Body of pancreas (tissue), 4 donors: Measurements from ENCODE around the gene NEIL1. TPM values are rescaled to one million over a fixed set of nuclear protein-coding genes. Genes with fewer than 3 reads are reported as not detected.

Experiments used
- ATAC-seq: fragments of 150-250 bp; one replicate; pipeline ENCODE4 v1.9.1; 2016
- DNase-seq, 4 donors: peaks; one replicate each; pipeline ENCODE4 v3.0.0-alpha.2; 2019
- H3K27ac ChIP-seq, 4 donors: fragments of 200-600 bp; sonication (generic); 1 replicate in 3 of 4; 2 replicates in 1 of 4; pipeline versions ENCODE4 v1.5.1 to v1.6.1; 2016 to 2019; ENCODE audit warnings: mild to moderate bottlenecking in 1 of 4, mixed read lengths in 1 of 4, moderate library complexity in 1 of 4
- H3K27me3 ChIP-seq, 2 donors: fragments of 200-600 bp; sonication (generic); one replicate each; pipeline ENCODE4 v1.6.0; 2016; ENCODE audit warnings: mild to moderate bottlenecking in 1 of 2
- H3K36me3 ChIP-seq, 2 donors: fragments of 200-600 bp; sonication (generic); replicated peaks in 1 of 2; 2 replicates each; pipeline ENCODE4 v1.5.1; 2016; ENCODE audit warnings: low read depth in 2 of 2; ENCODE audit not compliant: insufficient read depth in 1 of 2
- H3K4me1 ChIP-seq: fragments of 200-600 bp; sonication (generic); one replicate; pipeline ENCODE4 v1.6.0; 2016
- H3K4me3 ChIP-seq, 2 donors: fragments of 200-600 bp; sonication (generic); 1 replicate in 1 of 2; 2 replicates in 1 of 2; pipeline ENCODE4 v1.5.1; 2016 to 2019
- H3K9me3 ChIP-seq, 3 donors: fragments of 200-600 bp; sonication (generic); 1 replicate in 2 of 3; 2 replicates in 1 of 3; pipeline ENCODE4 v1.5.1; 2016
- POLR2A ChIP-seq, 3 donors: fragments of 450-650 bp; IDR thresholded peaks; one replicate each; pipeline ENCODE4 v1.6.1; 2016; ENCODE audit warnings: antibody characterized with exemption in 3 of 3, mild to moderate bottlenecking in 2 of 3
- WGBS, 2 donors: methylation state at CpG; one replicate each; pipeline ENCODE4 v1.1.5; 2017; 5-methylcytosine and 5-hydroxymethylcytosine counted together
- intact Hi-C: fragments of 100-400 bp; cut with DNase I; formaldehyde crosslinking; loops from one replicate; pipeline ENCODE4 v1.15.1; 2023
- total RNA-seq, 2 donors: library from RNA; depleted of rRNA; stranded (reverse); fragments of >200 nt; gene quantifications; one replicate each; pipeline ENCODE4 v1.1.0, GENCODE V29; 2016
- TF ChIP-seq, protein P1 (sequence below), 7 experiments: fragments of 450-650 bp in 4 of 7; fragments of 200-600 bp in 3 of 7; sonication (generic) in 3 of 7; IDR thresholded peaks; one replicate each; pipeline ENCODE4 v1.5.1; 2016 to 2019; ENCODE audit warnings: antibody characterized with exemption in 7 of 7

Gene NEIL1
- total RNA-seq, 2 donors from 2014 or later = 79.1 to 112 TPM

DNA sequence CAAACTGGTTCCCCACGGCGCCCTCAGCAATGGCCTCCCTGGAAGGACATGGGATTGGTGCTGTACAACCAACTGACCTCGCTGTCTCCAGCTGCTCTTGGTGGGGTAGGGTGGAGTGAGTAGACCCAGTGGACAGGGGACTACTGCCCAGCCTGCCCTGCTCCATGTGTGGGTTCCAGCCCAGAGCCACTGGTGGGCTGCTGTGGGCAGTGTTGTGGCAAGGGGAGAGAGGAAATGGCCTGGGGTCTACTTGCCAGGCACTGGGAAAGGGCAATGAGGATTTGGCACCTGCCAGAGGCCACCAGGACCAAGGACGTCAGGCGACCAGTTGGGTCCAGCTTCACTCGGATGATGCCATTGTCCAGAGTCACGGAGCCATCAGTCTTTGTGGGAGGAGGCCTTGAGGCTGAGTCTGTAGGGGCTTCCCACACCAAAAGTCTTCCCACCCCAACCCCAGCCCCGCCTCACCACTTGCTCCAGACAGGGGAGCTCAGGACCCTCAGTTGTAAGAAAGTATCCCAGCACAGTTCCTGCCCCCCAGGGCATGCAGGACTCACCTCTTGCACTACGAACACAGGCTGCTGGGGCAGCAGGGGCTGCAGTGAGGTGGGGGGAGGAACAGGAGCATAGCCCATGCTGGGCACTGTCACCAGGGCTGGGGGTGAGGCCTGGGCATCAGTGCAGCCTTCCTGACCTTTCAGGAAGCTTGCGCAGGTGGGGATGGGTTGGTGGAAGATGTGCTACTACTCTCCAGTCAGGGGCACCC, 12.1 kb downstream of the NEIL1 start:
- DNase-seq (no peak), ATAC-seq (no peak)
- no peak for TF ChIP-seq POLR2A (IDR thresholded peaks at IDR 0.05)
- TF ChIP-seq, protein P1, sequence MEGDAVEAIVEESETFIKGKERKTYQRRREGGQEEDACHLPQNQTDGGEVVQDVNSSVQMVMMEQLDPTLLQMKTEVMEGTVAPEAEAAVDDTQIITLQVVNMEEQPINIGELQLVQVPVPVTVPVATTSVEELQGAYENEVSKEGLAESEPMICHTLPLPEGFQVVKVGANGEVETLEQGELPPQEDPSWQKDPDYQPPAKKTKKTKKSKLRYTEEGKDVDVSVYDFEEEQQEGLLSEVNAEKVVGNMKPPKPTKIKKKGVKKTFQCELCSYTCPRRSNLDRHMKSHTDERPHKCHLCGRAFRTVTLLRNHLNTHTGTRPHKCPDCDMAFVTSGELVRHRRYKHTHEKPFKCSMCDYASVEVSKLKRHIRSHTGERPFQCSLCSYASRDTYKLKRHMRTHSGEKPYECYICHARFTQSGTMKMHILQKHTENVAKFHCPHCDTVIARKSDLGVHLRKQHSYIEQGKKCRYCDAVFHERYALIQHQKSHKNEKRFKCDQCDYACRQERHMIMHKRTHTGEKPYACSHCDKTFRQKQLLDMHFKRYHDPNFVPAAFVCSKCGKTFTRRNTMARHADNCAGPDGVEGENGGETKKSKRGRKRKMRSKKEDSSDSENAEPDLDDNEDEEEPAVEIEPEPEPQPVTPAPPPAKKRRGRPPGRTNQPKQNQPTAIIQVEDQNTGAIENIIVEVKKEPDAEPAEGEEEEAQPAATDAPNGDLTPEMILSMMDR (IDR thresholded peaks at IDR 0.05) = no peak
- no peaks in the 10 kb centered on the region for H3K27me3 ChIP-seq
- no peak overlapping the region for H3K4me3 ChIP-seq
- WGBS, 2 donors = 91 to 96% methylated on average over 8 to 10 of the region's 10 CpGs
- peaks cover 0 to 15% of the 10 kb centered on the region in 2 donors for H3K36me3 ChIP-seq
- intact Hi-C loops = no loop called here
- H3K4me1 ChIP-seq = no peaks in the 10 kb centered on the region
- no peak overlapping the region for H3K27ac ChIP-seq
- H3K9me3 ChIP-seq = no peaks in the 10 kb centered on the region

DNA sequence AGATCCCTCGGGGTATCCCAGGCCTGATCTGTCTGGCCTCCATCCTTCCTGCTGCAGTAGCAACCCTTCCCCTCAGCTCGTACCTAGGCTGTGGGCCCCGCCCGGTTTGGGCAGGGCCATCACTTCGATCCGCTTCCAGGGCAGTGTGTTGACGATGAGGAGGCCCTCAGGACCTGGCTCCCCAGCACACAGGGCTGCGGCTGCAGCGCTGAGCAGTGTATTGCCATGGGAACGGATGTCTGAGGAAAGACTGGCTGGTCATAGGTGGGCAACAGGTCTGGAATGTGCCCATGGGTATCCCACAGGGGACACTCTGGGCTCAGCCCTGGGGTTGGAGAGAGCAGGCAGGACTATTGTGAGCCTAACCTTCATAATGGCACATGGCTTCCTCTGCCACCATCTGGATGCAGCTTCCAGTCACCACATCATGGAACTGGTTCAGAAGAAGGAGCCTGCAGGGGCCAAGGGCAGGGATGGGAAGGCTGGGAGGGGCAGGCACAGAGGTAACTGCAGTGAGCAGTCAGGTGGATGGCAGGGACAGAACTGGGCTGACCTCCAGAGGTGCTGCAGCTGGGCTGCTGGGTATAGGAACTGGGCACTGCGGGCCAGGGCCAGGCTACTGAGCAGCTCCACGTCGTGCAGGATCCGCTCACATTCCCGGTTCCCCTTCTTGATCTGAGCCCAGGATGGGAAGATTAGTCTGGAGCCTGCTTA, 12.9 kb downstream of the NEIL1 start:
- DNase-seq (no peak), ATAC-seq (no peak)
- no peaks in the 10 kb centered on the region for H3K27me3 ChIP-seq
- intact Hi-C loops = loop anchor here (10.0 kb wide), 1 partner anchor 325 kb away; no protein-coding TSS in a partner anchor
- no peak overlapping the region for H3K4me3 ChIP-seq
- 94 to 95% methylated on average over 10 to 15 of the region's 15 CpGs for WGBS, 2 donors
- H3K27ac ChIP-seq = no peak overlapping the region
- no peaks in the 10 kb centered on the region for H3K9me3 ChIP-seq
- TF ChIP-seq POLR2A (IDR thresholded peaks at IDR 0.05) = no peak
- TF ChIP-seq, protein P1 (IDR thresholded peaks at IDR 0.05) = no peak
- H3K36me3 ChIP-seq = peaks cover 0 to 18% of the 10 kb centered on the region in 2 donors
- H3K4me1 ChIP-seq = no peaks in the 10 kb centered on the region

DNA sequence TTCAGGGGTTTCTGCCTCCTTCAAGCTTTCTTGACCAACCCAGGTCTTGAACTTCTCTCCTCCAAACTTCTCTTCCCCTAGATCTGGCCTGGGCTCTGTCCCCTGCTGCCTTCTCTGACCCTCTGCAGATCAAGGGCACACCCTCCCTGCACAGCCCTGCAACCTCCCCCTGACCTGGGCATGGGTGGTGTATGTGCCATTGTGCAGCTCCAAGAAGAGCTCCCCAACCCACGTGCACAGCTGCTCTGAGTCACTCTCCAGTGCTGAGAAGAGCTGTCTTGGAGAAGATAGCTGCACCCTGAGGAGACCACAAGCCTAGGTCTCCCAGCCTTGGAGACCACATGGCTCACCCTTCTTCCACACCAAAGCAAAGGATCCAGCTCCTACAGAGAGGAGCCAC, 13.6 kb downstream of the NEIL1 start:
- no peaks in the 10 kb centered on the region for H3K27me3 ChIP-seq
- no peak overlapping the region for H3K4me3 ChIP-seq
- no peaks in the 10 kb centered on the region for H3K4me1 ChIP-seq
- WGBS, 2 donors = 83 to 100% methylated on average over 1 of the region's 1 CpG
- intact Hi-C loops = loop anchor here (10.0 kb wide), 1 partner anchor 324 kb away; no protein-coding TSS in a partner anchor
- no peak overlapping the region for H3K27ac ChIP-seq
- DNase-seq (no peak), ATAC-seq (peak; percentile 19)
- H3K36me3 ChIP-seq = peaks cover 0 to 18% of the 10 kb centered on the region in 2 donors
- TF ChIP-seq, protein P1 (IDR thresholded peaks at IDR 0.05) = no peak
- TF ChIP-seq POLR2A (IDR thresholded peaks at IDR 0.05) = no peak
- no peaks in the 10 kb centered on the region for H3K9me3 ChIP-seq

DNA sequence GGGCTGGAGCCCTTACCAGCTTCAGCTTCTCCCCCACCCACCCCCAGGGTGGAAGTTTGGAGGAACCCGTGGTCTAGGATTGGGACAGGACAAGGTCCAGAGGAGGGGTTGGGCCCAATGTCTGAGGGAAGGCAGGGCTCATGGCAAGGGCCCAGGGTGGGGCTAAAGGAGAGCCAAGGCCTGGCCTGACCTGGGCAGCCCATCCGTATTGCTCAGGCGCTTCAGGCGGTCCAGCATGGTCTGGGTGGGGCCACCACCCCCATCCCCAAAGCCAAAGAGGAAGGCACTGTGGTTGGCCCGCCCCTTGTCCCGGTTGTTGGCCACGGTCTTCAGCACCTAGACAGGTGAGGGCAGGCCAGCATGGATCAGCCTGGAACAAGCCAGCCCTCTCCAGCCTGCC, 14.0 kb downstream of the NEIL1 start:
- DNase-seq (no peak), ATAC-seq (no peak)
- peaks cover 0 to 19% of the 10 kb centered on the region in 2 donors for H3K36me3 ChIP-seq

More for the DNA sequence above, 14.0 kb downstream of the NEIL1 start:
- Histone ChIP-seq H3K27me3 (no peaks in the 10 kb centered on the region), H3K4me1 (no peaks in the 10 kb centered on the region), H3K9me3 (no peaks in the 10 kb centered on the region), H3K27ac (no peak overlapping the region), H3K4me3 (no peak overlapping the region)
- 89 to 100% methylated on average over 1 to 6 of the region's 7 CpGs for WGBS, 2 donors
- TF ChIP-seq, protein P1 (IDR thresholded peaks at IDR 0.05) = no peak
- TF ChIP-seq POLR2A (IDR thresholded peaks at IDR 0.05) = no peak
- intact Hi-C loops = loop anchor here (10.0 kb wide), 1 partner anchor 324 kb away; no protein-coding TSS in a partner anchor
